ENCODE measurements around the gene RETN. TPM values are rescaled to one million over a fixed set of nuclear protein-coding genes. Genes with fewer than 3 reads are reported as not detected.

Gene RETN
- total RNA-seq, 1 donor from 2014 or later: 21.1 TPM

GRCh38 chr19:7674010-7675005 is 5.5 kb downstream of the RETN start:
- TF ChIP-seq CTCF (IDR thresholded peaks at IDR 0.05): no peak
- no peak overlapping the region for H3K27ac ChIP-seq
- DNase-seq (peak; percentile 89), ATAC-seq (peak; percentile 85 to 91)
- no peak overlapping the region for H3K4me3 ChIP-seq
- no peaks in the 10 kb centered on the region for H3K9me3 ChIP-seq
- H3K27me3 ChIP-seq (ENCODE audit: low read depth): peaks cover 16% of the 10 kb centered on the region
- no peaks in the 10 kb centered on the region for H3K36me3 ChIP-seq
- intact Hi-C loops (cut with DNase I): no loop called here
- no peaks in the 10 kb centered on the region for H3K4me1 ChIP-seq

- H3K36me3 ChIP-seq: no peaks in the 10 kb centered on the region
- no peak for TF ChIP-seq CTCF (IDR thresholded peaks at IDR 0.05)
- ATAC-seq (peak; percentile 7 to 22), DNase-seq (peak; percentile 81)
- H3K4me3 ChIP-seq: peak overlapping the region; percentile 100
- intact Hi-C loops (cut with DNase I): no loop called here
- no peaks in the 10 kb centered on the region for H3K9me3 ChIP-seq
- H3K27me3 ChIP-seq (ENCODE audit: low read depth): peaks cover 4% of the 10 kb centered on the region
- H3K27ac ChIP-seq: peak overlapping the region; percentile 49
- peaks cover 7% of the 10 kb centered on the region for H3K4me1 ChIP-seq
These were observed 7.5 kb downstream of the RETN start for GRCh38 chr19:7676376-7676775.

- Histone ChIP-seq H3K36me3 (no peaks in the 10 kb centered on the region), H3K4me1 (peaks cover 9% of the 10 kb centered on the region), H3K9me3 (no peaks in the 10 kb centered on the region), H3K4me3 (peak within 1 kb of the TSS; percentile 100), H3K27me3 (ENCODE audit: low read depth) (peaks cover 4% of the 10 kb centered on the region), H3K27ac (peak within 1 kb of the TSS; percentile 53)
- ATAC-seq (no peak), DNase-seq (peak; percentile 82)
- TF ChIP-seq CTCF (IDR thresholded peaks at IDR 0.05): no peak
- intact Hi-C loops (cut with DNase I): no loop called here
These were observed 8.0 kb downstream of the RETN start, which contains the start of gene MCEMP1 for GRCh38 chr19:7676854-7677253. TSS of gene MCEMP1 (plus strand) at chr19:7677090. CDS start at chr19:7677121, 31 bp downstream.

- H3K27me3 ChIP-seq (ENCODE audit: low read depth): peaks cover 4% of the 10 kb centered on the region
- H3K4me3 ChIP-seq: peak overlapping the region; percentile 100
- no peaks in the 10 kb centered on the region for H3K9me3 ChIP-seq
- H3K36me3 ChIP-seq: peaks cover 9% of the 10 kb centered on the region
- DNase-seq (no peak), ATAC-seq (no peak)
- no peak for TF ChIP-seq CTCF (IDR thresholded peaks at IDR 0.05)
- peaks cover 14% of the 10 kb centered on the region for H3K4me1 ChIP-seq
- intact Hi-C loops (cut with DNase I): no loop called here
- H3K27ac ChIP-seq: peak overlapping the region; percentile 53
These were observed 8.9 kb downstream of the RETN start for GRCh38 chr19:7677669-7678311.

GRCh38 chr19:7678971-7679751 is 10.3 kb downstream of the RETN start:
- TF ChIP-seq CTCF (IDR thresholded peaks at IDR 0.05): no peak
- no peak for ATAC-seq
- peaks cover 22% of the 10 kb centered on the region for H3K36me3 ChIP-seq
- H3K27ac ChIP-seq: no peak overlapping the region
- DNase-seq: peak; percentile 63
- H3K4me1 ChIP-seq: peaks cover 14% of the 10 kb centered on the region
- peak overlapping the region; percentile 100 for H3K4me3 ChIP-seq
- intact Hi-C loops (cut with DNase I): no loop called here
- no peaks in the 10 kb centered on the region for H3K9me3 ChIP-seq
- peaks cover 4% of the 10 kb centered on the region for H3K27me3 ChIP-seq (ENCODE audit: low read depth)

Data from lower lobe of right lung (tissue), 2 donors.